ENCODE data around the gene SPAM1. TPM values are rescaled to one million over a fixed set of nuclear protein-coding genes. Genes with fewer than 3 reads are reported as not detected.

The SPAM1 gene
- not detected in 2 replicates for total RNA-seq

GRCh38 chr7:123924941-123925340 is at the start of gene SPAM1:
Gene SPAM1 (plus strand): TSS chr7:123925241. CDS start chr7:123953571, 28,330 bp downstream.

Other genes starting within 250 kb of the SPAM1 start
- 13.5 and 21.4 TPM in 2 replicates for gene WASL, start 176.2 kb upstream of the SPAM1 start, total RNA-seq
- not detected in 2 replicates for gene HYAL4, start 80.1 kb upstream of the SPAM1 start, total RNA-seq
- not detected in 2 replicates for gene TMEM229A, start 107.8 kb downstream of the SPAM1 start, total RNA-seq

All from mesangial cell (primary cell).